HEK293 (cell line): Measurements from ENCODE around the gene PRTG.

Source experiments
- CTCF ChIA-PET: fragments of 350-600 bp; formaldehyde crosslinking; extraction: SDS; loops from one replicate; lab custom pipeline; 2021; ENCODE audit warnings: antibody characterized with exemption; lab: Yijun Ruan, JAX
- POLR2A ChIA-PET: fragments of 300-600 bp; formaldehyde crosslinking; extraction: SDS; loops from one replicate; lab custom pipeline; 2020; ENCODE audit warnings: antibody characterized with exemption, inconsistent platforms; lab: Yijun Ruan, JAX
- H3K27ac ChIP-seq: fragments of 200-500 bp; sonication (Bioruptor generic); 2 replicates; pipeline ENCODE4 v1.5.1; 2014; ENCODE audit warnings: low read depth, low read length, control low read depth, inconsistent platforms; ENCODE audit errors: extremely low read depth
- H3K36me3 ChIP-seq, 2 experiments: fragments of 200-500 bp in 1 of 2; sonication (Bioruptor generic) in 1 of 2; 1 replicate in 1 of 2; 2 replicates in 1 of 2; pipeline ENCODE4 v1.5.1; 2014 to 2017; ENCODE audit warnings: inconsistent platforms in 2 of 2, low read length in 2 of 2; ENCODE audit not compliant: control insufficient read depth in 2 of 2, insufficient read depth in 1 of 2
- H3K4me1 ChIP-seq: fragments of 200-500 bp; sonication (Bioruptor generic); 2 replicates; pipeline ENCODE4 v1.5.1; 2014; ENCODE audit warnings: mild to moderate bottlenecking, low read length, inconsistent platforms; ENCODE audit not compliant: control insufficient read depth, insufficient read depth
- H3K4me3 ChIP-seq: 2 replicates; pipeline ENCODE4 v1.5.1; 2011; ENCODE audit warnings: low read depth, mild to moderate bottlenecking, control low read depth, low read length, moderate library complexity
- H3K9me3 ChIP-seq: fragments of 200-500 bp; sonication (Bioruptor generic); 2 replicates; pipeline ENCODE4 v1.5.1; 2014; ENCODE audit warnings: low read depth, low read length, inconsistent platforms; ENCODE audit not compliant: control insufficient read depth, insufficient read depth
- GLI2 ChIP-seq: fragments of 450-650 bp; formaldehyde crosslinking; IDR thresholded peaks from 2 replicates; pipeline ENCODE4; 2017; ENCODE audit warnings: missing biosample characterization, missing genetic modification characterization, low read depth, borderline replicate concordance
- OVOL3 ChIP-seq: fragments of 450-650 bp; formaldehyde crosslinking; IDR thresholded peaks from 2 replicates; pipeline ENCODE4 v1.5.1; 2016; ENCODE audit warnings: missing biosample characterization, missing genetic modification characterization
- ZBTB11 ChIP-seq: fragments of 450-650 bp; formaldehyde crosslinking; conservative IDR thresholded peaks from 2 replicates; pipeline ENCODE4 v1.5.1; 2016; ENCODE audit warnings: low read depth, missing biosample characterization, missing genetic modification characterization
- ZBTB26 ChIP-seq: fragments of 450-650 bp; formaldehyde crosslinking; optimal IDR thresholded peaks from 2 replicates; pipeline ENCODE3; 2016; ENCODE audit warnings: missing biosample characterization, mild to moderate bottlenecking, missing genetic modification characterization
- ZNF140 ChIP-seq: fragments of 450-650 bp; formaldehyde crosslinking; IDR thresholded peaks from 2 replicates; pipeline ENCODE4 v1.5.1; 2016; ENCODE audit warnings: missing biosample characterization, missing genetic modification characterization
- ZNF266 ChIP-seq: fragments of 450-650 bp; formaldehyde crosslinking; IDR thresholded peaks from 2 replicates; pipeline ENCODE4 v1.5.1; 2016; ENCODE audit warnings: missing biosample characterization, missing genetic modification characterization, low read depth
- ZNF335 ChIP-seq: fragments of 450-650 bp; formaldehyde crosslinking; conservative IDR thresholded peaks from 2 replicates; pipeline ENCODE4 v1.5.1; 2016; ENCODE audit warnings: missing biosample characterization, missing genetic modification characterization
- ZNF394 ChIP-seq: fragments of 450-650 bp; formaldehyde crosslinking; IDR thresholded peaks from 2 replicates; pipeline ENCODE4 v1.5.1; 2016; ENCODE audit warnings: missing biosample characterization, missing genetic modification characterization, mild to moderate bottlenecking, moderate library complexity, borderline replicate concordance
- ZNF426 ChIP-seq: fragments of 450-650 bp; formaldehyde crosslinking; IDR thresholded peaks from 2 replicates; pipeline ENCODE4 v1.5.1; 2017; ENCODE audit warnings: missing biosample characterization, missing genetic modification characterization, mild to moderate bottlenecking, inconsistent platforms, moderate library complexity
- ZNF529 ChIP-seq: fragments of 450-650 bp; formaldehyde crosslinking; IDR thresholded peaks from 2 replicates; pipeline ENCODE4 v1.5.1; 2017; ENCODE audit warnings: missing genetic modification characterization, missing biosample characterization; ENCODE audit not compliant: insufficient replicate concordance
- ZNF558 ChIP-seq: fragments of 450-650 bp; formaldehyde crosslinking; IDR thresholded peaks from 2 replicates; pipeline ENCODE4 v1.5.1; 2016; ENCODE audit warnings: missing biosample characterization, missing genetic modification characterization
- ZNF560 ChIP-seq: fragments of 450-650 bp; formaldehyde crosslinking; IDR thresholded peaks from 2 replicates; pipeline ENCODE4 v1.5.1; 2017; ENCODE audit warnings: missing biosample characterization, missing genetic modification characterization, borderline replicate concordance
- ZNF623 ChIP-seq: fragments of 450-650 bp; formaldehyde crosslinking; IDR thresholded peaks from 2 replicates; pipeline ENCODE4 v1.5.1; 2016; ENCODE audit warnings: missing biosample characterization, missing genetic modification characterization
- ZNF639 ChIP-seq: fragments of 450-650 bp; formaldehyde crosslinking; IDR thresholded peaks from 2 replicates; pipeline ENCODE4 v1.5.1; 2016; ENCODE audit warnings: missing biosample characterization, missing genetic modification characterization
- ZNF664 ChIP-seq: fragments of 450-650 bp; formaldehyde crosslinking; IDR thresholded peaks from 2 replicates; pipeline ENCODE4 v1.5.1; 2016; ENCODE audit warnings: missing biosample characterization, missing genetic modification characterization
- ZNF747 ChIP-seq: fragments of 450-650 bp; formaldehyde crosslinking; IDR thresholded peaks from 2 replicates; pipeline ENCODE4 v1.5.1; 2016; ENCODE audit warnings: missing biosample characterization, missing genetic modification characterization
- ZNF76 ChIP-seq: fragments of 450-650 bp; formaldehyde crosslinking; IDR thresholded peaks from 2 replicates; pipeline ENCODE4; 2016; ENCODE audit warnings: low read depth, missing biosample characterization, missing genetic modification characterization, borderline replicate concordance
- ZNF768 ChIP-seq: fragments of 450-650 bp; formaldehyde crosslinking; IDR thresholded peaks from 2 replicates; pipeline ENCODE4 v1.5.1; 2018; ENCODE audit warnings: missing biosample characterization, mild to moderate bottlenecking, missing genetic modification characterization
- ZNF837 ChIP-seq: fragments of 450-650 bp; formaldehyde crosslinking; IDR thresholded peaks from 2 replicates; pipeline ENCODE4 v1.5.1; 2016; ENCODE audit warnings: missing biosample characterization, missing genetic modification characterization
- ZXDB ChIP-seq: fragments of 450-650 bp; formaldehyde crosslinking; IDR thresholded peaks from 2 replicates; pipeline ENCODE4 v1.5.1; 2016; ENCODE audit warnings: missing biosample characterization, missing genetic modification characterization

The PRTG gene

GRCh38 chr15:55753433-55753832 lies 10.5 kb upstream of the PRTG start (continued):
- TF ChIP-seq ZNF394 (tag by site-specific recombination) (peak; percentile 89; the same call in 1 of the 2 replicates), ZNF623 (tag by site-specific recombination) (peak; percentile 61), GLI2 (tag by site-specific recombination) (peak; percentile 25; the same call in 1 of the 2 replicates), ZNF266 (tag by site-specific recombination) (0 out of 2 replicates have a peak, but pooled peaks have one; percentile 49), ZNF560 (tag by site-specific recombination) (0 out of 2 replicates have a peak, but pooled peaks have one; percentile 14), ZNF529 (peak; percentile 10), ZXDB (0 out of 2 replicates have a peak, but pooled peaks have one; percentile 25), ZBTB11 (tag by site-specific recombination) (peak; percentile 34; the same call in 1 of the 2 replicates), ZNF140 (tag by site-specific recombination) (peak; percentile 58; the same call in 1 of the 2 replicates), ZNF426 (tag by site-specific recombination) (peak; percentile 63)

GRCh38 chr15:55750706-55751105 lies 7.8 kb upstream of the PRTG start:
- H3K36me3 ChIP-seq = no peaks in the 10 kb centered on the region
- H3K4me1 ChIP-seq = no peaks in the 10 kb centered on the region
- H3K4me3 ChIP-seq = no peak overlapping the region
- TF ChIP-seq ZNF664 (no peak), ZBTB26 (tag by site-specific recombination) (no peak), ZNF768 (no peak), ZNF560 (tag by site-specific recombination) (no peak), GLI2 (tag by site-specific recombination) (no peak), ZNF747 (tag by site-specific recombination) (no peak), ZNF76 (tag by site-specific recombination) (no peak), ZNF335 (tag by site-specific recombination) (no peak), ZNF558 (no peak), OVOL3 (tag by site-specific recombination) (no peak), ZNF426 (tag by site-specific recombination) (no peak), ZNF837 (tag by site-specific recombination) (no peak), ZBTB11 (tag by site-specific recombination) (no peak), ZNF639 (no peak)
- no peaks in the 10 kb centered on the region for H3K9me3 ChIP-seq
- H3K27ac ChIP-seq = no peak overlapping the region
- ChIA-PET POLR2A (interaction anchor here (0.7 kb wide), 1 partner anchor 14 kb away, joined by 3 read pairs; no protein-coding TSS in a partner anchor), CTCF (interaction anchor here (1.6 kb wide), 1 partner anchor 24 kb away, joined by 3 read pairs; no protein-coding TSS in a partner anchor)
